HK-2 (cell line): ENCODE data around the gene DNAJB8.
A peak's percentile ranks its signal among the peaks of the same experiment; 100 is the strongest.

Experiments
- DNase-seq: peaks from one replicate; pipeline ENCODE4 v3.0.0-alpha.2; 2018; ENCODE audit not compliant: unreplicated experiment

Gene DNAJB8

DNA sequence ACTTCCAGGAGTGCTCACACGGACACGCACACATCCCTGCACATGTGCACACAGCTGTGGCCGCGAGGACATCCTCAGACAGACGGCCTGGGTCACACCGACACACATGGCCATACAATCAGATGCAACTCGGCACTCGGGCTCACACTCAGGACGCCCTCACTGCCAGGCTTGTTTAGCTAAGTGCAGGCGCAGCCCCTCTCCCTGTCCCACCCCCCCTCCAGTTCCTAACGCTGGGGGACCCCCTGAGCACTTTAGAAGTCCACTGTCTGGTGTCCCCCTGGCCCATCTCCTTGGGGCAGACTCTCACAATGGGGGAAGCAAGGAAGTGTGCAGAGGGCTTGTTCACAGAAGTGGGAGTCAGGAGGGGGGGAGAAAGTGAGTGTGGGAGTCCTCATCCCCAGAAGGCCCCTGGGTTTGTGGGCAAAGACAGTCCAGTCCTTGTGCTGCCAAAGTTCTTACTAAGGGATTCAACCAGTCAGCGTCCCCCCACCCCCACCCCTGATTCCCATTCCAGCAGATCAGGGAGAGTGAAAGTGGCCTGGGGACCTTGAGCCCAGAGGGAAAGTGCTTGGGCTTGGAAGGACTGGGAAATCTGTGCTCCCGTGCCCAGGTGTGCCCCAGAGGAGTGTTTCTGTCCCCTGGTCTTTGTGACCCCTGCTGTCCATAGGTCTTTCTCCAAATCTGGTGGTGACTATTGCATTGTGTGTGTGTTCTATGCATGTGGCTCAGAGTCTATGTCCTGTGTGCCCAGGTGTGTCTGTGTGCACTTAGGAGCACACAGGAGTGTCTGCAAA is 27.1 kb upstream of the DNAJB8 start:
- DNase-seq = no peak

DNA sequence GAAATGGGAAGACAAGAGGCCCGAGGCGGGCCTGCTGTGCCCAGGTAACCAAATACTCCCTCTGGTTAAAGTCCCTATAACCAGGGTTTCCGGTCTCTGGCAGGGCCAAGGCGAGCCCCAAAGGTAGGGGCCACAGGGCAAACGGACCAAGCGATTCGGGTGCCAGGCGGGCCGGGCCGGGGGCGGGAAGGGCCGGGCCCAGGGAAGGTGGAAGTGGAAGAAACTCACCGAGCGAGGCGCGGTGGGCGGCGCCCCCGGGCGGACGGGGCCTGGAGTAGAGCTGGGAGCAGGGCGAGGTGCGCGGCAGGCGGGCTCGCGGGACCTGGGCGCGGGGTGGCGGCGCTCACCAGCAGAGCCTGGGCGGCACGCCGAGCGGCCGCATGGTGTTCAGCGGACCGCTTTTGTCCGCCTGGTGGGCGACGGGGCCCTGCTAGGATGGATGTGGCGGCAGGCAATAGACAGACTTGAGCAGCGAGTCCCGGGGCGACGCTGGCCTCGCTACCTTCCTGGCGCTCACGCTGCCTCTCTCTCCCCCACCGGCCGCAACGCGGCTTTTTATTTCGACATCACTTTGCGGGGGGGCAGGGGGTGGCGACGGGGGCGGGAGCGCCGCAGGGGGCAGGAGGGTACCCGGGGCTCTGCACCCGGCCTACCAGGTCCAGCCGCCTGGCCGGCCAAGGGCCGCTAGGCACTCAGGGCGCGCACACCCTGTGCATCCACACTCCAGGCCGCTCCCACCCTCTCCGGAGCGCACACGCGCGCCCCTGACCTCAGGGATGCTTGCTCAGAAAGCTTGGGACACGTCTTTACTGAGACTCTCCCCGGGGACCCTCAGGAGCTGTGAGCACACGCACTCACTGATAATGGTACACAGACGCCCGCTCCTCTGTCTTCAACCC is 26.2 kb upstream of the DNAJB8 start, which contains the start of gene GATA2:
Gene GATA2, minus strand, starts transcription at position 531 of the 899 bp plus-strand sequence. CDS start 6,170 bp downstream, outside the sequence.
- no peak for DNase-seq

- no peak for DNase-seq
Measured at GRCh38 chr3:128491941-128492670, 25.4 kb upstream of the DNAJB8 start.

GRCh38 chr3:128491691-128491940 is 24.9 kb upstream of the DNAJB8 start:
- DNase-seq = no peak

DNA sequence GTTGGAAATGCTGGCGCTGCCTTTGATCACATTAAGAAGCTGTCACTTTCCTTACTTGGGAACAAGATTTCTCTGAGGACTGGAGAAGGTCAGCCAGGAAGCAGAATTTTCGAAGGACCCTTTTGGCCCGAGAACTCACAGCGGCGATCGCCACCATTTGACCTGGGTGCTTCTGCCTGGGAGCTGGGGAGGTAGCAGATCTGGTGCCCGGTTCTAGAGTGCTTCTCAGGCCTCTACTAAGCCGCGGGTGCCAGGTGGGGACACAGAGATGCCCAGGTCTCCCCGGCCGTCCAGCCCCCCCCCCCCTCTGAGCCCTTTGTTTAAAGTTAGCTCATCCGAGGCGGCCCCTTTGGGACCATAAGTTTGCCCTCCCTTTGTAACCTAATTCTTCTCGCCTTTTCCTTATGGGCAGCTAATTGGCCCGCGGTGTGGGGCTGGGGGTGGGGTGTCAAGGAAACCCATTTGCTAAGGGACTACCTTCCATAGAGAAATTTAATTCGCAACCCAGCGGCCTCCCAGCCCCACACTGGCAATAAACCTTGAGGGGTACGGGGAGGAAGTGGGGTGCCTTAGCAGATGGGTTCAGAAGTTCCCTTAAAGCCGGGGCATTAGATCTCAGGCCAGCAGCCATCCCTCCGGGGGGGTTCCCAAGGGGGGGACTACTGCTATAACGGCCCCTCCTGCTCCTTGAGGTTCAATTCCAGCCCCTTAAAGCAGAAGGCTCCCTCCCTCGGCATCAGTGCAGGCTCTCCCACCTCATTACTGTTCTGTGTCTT is 24.4 kb upstream of the DNAJB8 start:
- no peak for DNase-seq

DNA sequence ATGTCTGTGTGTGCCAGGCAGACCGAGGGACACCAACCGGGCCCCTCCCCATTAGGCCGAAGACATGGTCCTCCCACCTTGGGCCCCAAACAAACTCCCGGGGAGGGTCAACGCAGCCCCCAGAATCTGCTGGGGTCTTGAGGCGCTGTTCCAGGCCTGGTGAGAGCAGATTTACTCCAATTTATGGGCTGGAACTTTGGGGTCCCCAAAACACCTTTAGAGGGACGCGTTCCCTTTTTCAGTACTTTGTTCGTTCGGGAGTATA is 23.9 kb upstream of the DNAJB8 start:
- no peak for DNase-seq

DNA sequence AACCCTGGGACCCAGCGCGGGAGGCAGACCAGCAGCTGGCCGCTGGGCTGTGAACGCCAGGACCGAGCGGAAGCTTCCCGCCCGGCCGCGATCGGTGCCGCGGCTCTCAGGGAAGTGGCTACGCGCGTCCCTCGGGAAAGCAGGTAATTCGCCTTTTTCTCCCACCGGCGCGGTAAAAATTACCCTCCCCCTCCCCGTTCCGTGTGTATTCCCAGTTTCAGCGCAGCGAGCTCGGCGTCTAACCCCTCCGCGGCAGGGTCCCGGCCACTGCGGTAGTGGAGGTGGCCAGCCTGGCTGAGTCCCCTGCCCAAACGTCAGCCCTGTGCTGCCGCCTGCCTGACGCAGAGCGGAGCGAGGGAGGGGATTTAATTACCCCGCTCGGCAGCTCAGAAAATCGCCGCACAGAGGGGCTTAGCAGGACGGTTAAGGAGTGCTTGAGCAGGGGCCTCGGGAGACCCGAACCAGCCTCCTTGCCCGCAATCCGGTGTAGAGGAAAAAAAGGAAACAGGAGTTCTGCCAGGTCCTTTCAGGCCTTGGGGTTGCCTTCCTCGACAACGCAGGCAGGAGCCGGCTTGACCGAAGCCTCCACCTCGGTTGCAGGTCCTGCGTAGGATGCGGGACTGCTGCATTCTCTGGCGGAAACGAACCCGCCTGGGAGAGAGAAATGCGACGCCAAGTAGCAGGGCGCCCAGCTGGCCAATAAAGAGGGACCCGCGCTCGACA is 23.4 kb upstream of the DNAJB8 start:
- no peak for DNase-seq

DNA sequence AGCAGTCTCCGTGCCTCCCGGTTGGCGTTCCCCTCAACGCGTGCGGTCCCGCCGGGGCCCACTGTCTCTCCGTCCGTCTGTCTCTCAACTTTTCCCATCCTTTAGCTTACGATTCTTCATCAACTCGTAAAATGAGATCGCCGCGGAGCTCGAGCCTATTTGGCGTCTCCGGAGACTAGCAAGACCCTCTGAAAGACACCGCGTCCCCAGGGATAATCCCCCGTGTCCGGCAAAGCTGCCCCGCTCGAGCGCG is 22.9 kb upstream of the DNAJB8 start:
- no peak for DNase-seq

DNA sequence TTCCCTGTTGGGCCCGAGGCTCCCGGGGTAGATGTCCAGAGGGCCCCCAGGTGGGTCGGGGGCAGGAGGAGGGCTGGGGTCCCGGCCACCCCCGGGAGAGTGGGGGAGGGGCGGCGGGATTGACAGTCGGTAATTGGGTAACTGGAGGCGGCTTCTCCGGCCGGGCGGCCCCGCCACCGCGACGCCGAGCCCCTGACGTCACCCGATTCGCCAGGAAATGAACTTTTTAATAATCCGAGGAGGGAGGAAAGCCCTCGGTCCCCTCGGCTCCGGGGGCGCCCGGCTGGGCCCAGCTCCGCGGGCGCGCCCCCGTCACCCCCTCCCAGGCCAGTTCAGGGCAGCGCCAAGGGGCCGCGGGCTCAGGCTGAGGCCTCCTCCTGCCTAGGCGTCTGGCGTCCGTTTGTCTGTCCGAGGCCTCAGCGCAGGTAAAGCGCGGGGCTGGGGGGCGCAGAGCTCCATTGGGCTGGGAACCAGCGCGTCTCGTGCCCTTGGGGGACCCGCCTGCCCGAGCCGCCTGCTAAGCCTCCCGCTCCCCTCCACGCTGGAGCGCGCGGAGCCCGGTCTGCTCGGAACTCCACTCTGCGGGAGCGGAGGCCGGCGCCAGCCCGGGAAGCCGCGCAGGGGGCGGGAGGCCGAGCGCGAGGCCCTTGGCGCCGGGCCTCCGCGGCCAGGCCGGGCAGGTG is 22.4 kb upstream of the DNAJB8 start:
- DNase-seq = peak; percentile 57

- DNase-seq = no peak
Measured at GRCh38 chr3:128488636-128488990, 21.9 kb upstream of the DNAJB8 start.

GRCh38 chr3:128487813-128488635 is 21.3 kb upstream of the DNAJB8 start:
- DNase-seq = peak; percentile 89

GRCh38 chr3:128487538-128487812 is 20.8 kb upstream of the DNAJB8 start:
- DNase-seq = no peak

DNA sequence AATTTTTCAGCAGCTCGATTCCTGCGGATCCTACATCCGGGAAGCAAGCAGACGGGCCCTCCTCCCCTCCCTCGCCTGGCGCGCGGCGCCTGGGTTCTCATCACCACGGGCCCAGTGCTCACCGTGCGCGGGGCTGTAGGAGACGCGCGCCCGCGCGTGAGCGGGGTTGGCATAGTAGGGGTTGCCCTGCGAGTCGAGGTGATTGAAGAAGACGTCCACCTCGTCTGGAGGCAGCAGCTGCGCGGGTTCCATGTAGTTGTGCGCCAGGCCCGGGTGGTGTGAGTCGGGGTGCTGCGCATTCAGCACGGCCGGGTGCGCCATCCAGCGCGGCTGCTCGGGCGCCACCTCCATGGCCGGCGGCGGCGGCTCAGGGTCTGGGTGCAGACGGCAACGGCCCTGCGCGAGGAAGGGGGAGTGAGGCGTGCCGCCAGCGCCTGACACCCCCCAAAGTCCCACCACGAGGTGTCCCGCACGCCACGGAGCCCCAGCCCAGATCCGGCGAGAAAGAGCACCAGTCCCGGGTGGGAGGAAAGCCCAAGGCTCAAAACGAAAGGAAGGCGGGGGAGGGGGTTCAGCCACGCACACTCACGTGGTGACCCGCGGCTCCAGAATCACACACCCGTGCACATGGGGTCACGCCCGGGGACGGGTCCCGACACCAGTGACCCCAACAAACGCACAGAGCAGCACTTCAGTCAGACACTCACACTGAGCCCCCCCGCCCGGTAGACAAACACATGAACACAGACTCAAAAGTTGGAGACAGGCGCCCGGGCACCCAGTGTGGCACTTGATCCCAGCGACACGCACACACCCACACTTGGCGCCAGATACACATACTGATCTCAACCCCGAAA is 20.2 kb upstream of the DNAJB8 start:
- no peak for DNase-seq

DNA sequence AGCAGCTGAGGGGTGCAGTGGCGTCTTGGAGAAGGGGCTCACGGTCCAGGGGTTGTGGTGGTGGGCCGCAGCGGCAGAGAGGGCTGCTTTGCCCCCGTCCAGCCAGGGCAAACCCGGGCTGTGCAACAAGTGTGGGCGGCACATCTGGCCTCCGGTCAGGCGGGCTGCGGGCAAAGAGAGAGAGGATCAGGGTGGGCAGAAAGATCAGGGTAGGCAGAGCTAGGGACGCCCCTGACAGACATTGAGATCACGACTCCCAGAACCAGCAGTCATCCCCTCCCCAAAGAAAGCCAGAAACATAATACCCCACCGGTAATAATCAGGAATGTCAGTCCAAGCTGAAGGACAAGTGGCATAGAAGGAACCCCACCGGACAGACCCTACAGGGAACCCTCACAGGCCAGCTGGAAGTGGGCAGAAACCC is 19.5 kb upstream of the DNAJB8 start:
- DNase-seq = no peak

GRCh38 chr3:128485282-128486204 is 18.9 kb upstream of the DNAJB8 start:
- DNase-seq = no peak

GRCh38 chr3:128484404-128485281 is 18.0 kb upstream of the DNAJB8 start:
- no peak for DNase-seq

- DNase-seq = no peak
Measured at GRCh38 chr3:128483657-128484403, 17.1 kb upstream of the DNAJB8 start.
